DOHH2 (cell line): ENCODE measurements around the gene DCBLD2.

ENCODE experiments used
- H3F3A ChIP-seq: fragments of 200-600 bp; sonication (generic), shearing (Covaris generic); 2 replicates; pipeline ENCODE4 v1.6.0; 2016; ENCODE audit warnings: antibody characterized with exemption, mild to moderate bottlenecking; ENCODE audit not compliant: control insufficient read depth, insufficient read depth
- H3K27ac ChIP-seq: fragments of 200-600 bp; sonication (generic); 2 replicates; pipeline ENCODE4 v1.5.1; 2014; ENCODE audit warnings: low read depth, mild to moderate bottlenecking, low read length, moderate library complexity
- H3K27me3 ChIP-seq: fragments of 200-600 bp; sonication (generic); 2 replicates; pipeline ENCODE4 v1.6.1; 2014; ENCODE audit warnings: mild to moderate bottlenecking, low read length, mixed read lengths; ENCODE audit not compliant: control insufficient read depth
- H3K36me3 ChIP-seq: fragments of 200-600 bp; sonication (generic); 2 replicates; pipeline ENCODE4 v1.6.1; 2014; ENCODE audit warnings: mild to moderate bottlenecking, low read length, moderate library complexity, mixed read lengths; ENCODE audit not compliant: control insufficient read depth
- H3K4me1 ChIP-seq: fragments of 200-600 bp; sonication (generic); 2 replicates; pipeline ENCODE4 v1.6.1; 2014; ENCODE audit warnings: mild to moderate bottlenecking, low read length, mixed read lengths; ENCODE audit not compliant: control insufficient read depth
- H3K4me2 ChIP-seq: fragments of 200-600 bp; sonication (generic); 2 replicates; pipeline ENCODE4 v1.6.0; 2014; ENCODE audit warnings: mild to moderate bottlenecking, low read length, moderate library complexity
- H3K4me3 ChIP-seq: fragments of 200-600 bp; sonication (generic); 2 replicates; pipeline ENCODE4 v1.5.1; 2014; ENCODE audit warnings: mild to moderate bottlenecking, low read length, mixed read lengths
- H3K79me2 ChIP-seq: fragments of 200-600 bp; sonication (generic); 2 replicates; pipeline ENCODE4 v1.6.1; 2014; ENCODE audit warnings: mild to moderate bottlenecking, low read length, mixed read lengths; ENCODE audit not compliant: control insufficient read depth
- H3K9me2 ChIP-seq: fragments of 200-600 bp; sonication (generic); replicated peaks from 2 replicates; pipeline ENCODE4 v1.6.1; 2014; ENCODE audit warnings: mild to moderate bottlenecking, low read length, mixed read lengths; ENCODE audit not compliant: control insufficient read depth
- H3K9me3 ChIP-seq: fragments of 200-600 bp; sonication (generic); 2 replicates; pipeline ENCODE4 v1.6.1; 2014; ENCODE audit warnings: antibody characterized with exemption, low read length, mixed read lengths; ENCODE audit not compliant: control insufficient read depth, insufficient read depth
- H4K20me1 ChIP-seq: fragments of 200-600 bp; sonication (generic); 2 replicates; pipeline ENCODE4 v1.6.0; 2014; ENCODE audit warnings: low read depth, mild to moderate bottlenecking, antibody characterized with exemption, low read length, moderate library complexity; ENCODE audit not compliant: control insufficient read depth, insufficient read depth
- CTCF ChIP-seq: fragments of 200-600 bp; sonication (generic); IDR thresholded peaks from one replicate; pipeline ENCODE4 v1.5.1; 2014; ENCODE audit warnings: antibody characterized with exemption, mild to moderate bottlenecking, low read depth, low read length; ENCODE audit not compliant: poor library complexity, severe bottlenecking
- EZH2phosphoT487 ChIP-seq: fragments of 200-600 bp; sonication (generic); IDR thresholded peaks from 2 replicates; pipeline ENCODE4 v1.6.1; 2017; ENCODE audit warnings: borderline replicate concordance, mild to moderate bottlenecking, antibody characterized with exemption, low read length, moderate library complexity, mixed read lengths

The DCBLD2 gene

GRCh38 chr3:98791341-98792325 lies 109.9 kb downstream of the DCBLD2 start:
- Histone ChIP-seq H3K9me3 (no peaks in the 10 kb centered on the region), H3F3A (no peaks in the 10 kb centered on the region), H3K9me2 (no peaks in the 10 kb centered on the region), H3K4me2 (no peak overlapping the region), H4K20me1 (no peaks in the 10 kb centered on the region), H3K4me3 (no peak overlapping the region), H3K36me3 (peaks cover 8% of the 10 kb centered on the region), H3K79me2 (no peaks in the 10 kb centered on the region), H3K4me1 (no peaks in the 10 kb centered on the region), H3K27ac (no peak overlapping the region), H3K27me3 (no peaks in the 10 kb centered on the region)
- TF ChIP-seq CTCF (no peak), EZH2phosphoT487 (no peak)

- Histone ChIP-seq H3K27me3 (no peaks in the 10 kb centered on the region), H3K4me1 (no peaks in the 10 kb centered on the region), H3K36me3 (peaks cover 16% of the 10 kb centered on the region), H3K4me3 (no peak overlapping the region), H3K4me2 (no peak overlapping the region), H3K79me2 (no peaks in the 10 kb centered on the region), H3K27ac (no peak overlapping the region), H3K9me2 (no peaks in the 10 kb centered on the region), H3F3A (no peaks in the 10 kb centered on the region), H3K9me3 (no peaks in the 10 kb centered on the region), H4K20me1 (no peaks in the 10 kb centered on the region)
- no peak for TF ChIP-seq CTCF
- no peak for TF ChIP-seq EZH2phosphoT487
Measured at GRCh38 chr3:98788651-98789050, 112.8 kb downstream of the DCBLD2 start.

- H3F3A ChIP-seq: no peaks in the 10 kb centered on the region
- no peaks in the 10 kb centered on the region for H3K9me3 ChIP-seq
- H3K27me3 ChIP-seq: no peaks in the 10 kb centered on the region
- no peaks in the 10 kb centered on the region for H3K79me2 ChIP-seq
- TF ChIP-seq CTCF (no peak), EZH2phosphoT487 (no peak)
- no peaks in the 10 kb centered on the region for H3K9me2 ChIP-seq
- H3K27ac ChIP-seq: no peak overlapping the region
- H3K4me3 ChIP-seq: no peak overlapping the region
- peaks cover 17% of the 10 kb centered on the region for H3K36me3 ChIP-seq
- no peaks in the 10 kb centered on the region for H4K20me1 ChIP-seq
- H3K4me2 ChIP-seq: no peak overlapping the region
- no peaks in the 10 kb centered on the region for H3K4me1 ChIP-seq
Measured at GRCh38 chr3:98787181-98787580, 114.3 kb downstream of the DCBLD2 start.
